SU-DHL-6 (cell line): Measurements from ENCODE around the gene S100B.

Experiments used
- H2AFZ ChIP-seq: fragments of 200-600 bp; sonication (generic); 2 replicates; pipeline ENCODE4 v1.6.1; 2014; ENCODE audit warnings: low read depth, mild to moderate bottlenecking, moderate library complexity, mixed read lengths, antibody characterized with exemption, low read length; ENCODE audit not compliant: severe bottlenecking
- H3F3A ChIP-seq: fragments of 200-600 bp; shearing (Covaris generic); 2 replicates; pipeline ENCODE4 v1.6.0; 2016; ENCODE audit warnings: antibody characterized with exemption, mild to moderate bottlenecking; ENCODE audit not compliant: insufficient read depth
- H3K27ac ChIP-seq: fragments of 200-600 bp; sonication (generic); 2 replicates; pipeline ENCODE4 v1.5.1; 2016; ENCODE audit warnings: low read depth, mild to moderate bottlenecking, low read length, moderate library complexity, mixed read lengths
- H3K27me3 ChIP-seq: fragments of 200-600 bp; sonication (generic), shearing (Covaris generic); 2 replicates; pipeline ENCODE4 v1.6.0; 2014; ENCODE audit warnings: mild to moderate bottlenecking, low read length
- H3K36me3 ChIP-seq: fragments of 200-600 bp; sonication (generic); 2 replicates; pipeline ENCODE4 v1.6.1; 2014; ENCODE audit warnings: mild to moderate bottlenecking, low read length, mixed read lengths
- H3K4me2 ChIP-seq: fragments of 300-600, 200-600 bp; shearing (Covaris generic), sonication (generic); 2 replicates; pipeline ENCODE4 v1.6.0; 2014; ENCODE audit warnings: low read length, low read depth, mild to moderate bottlenecking; ENCODE audit not compliant: poor library complexity, severe bottlenecking
- H3K4me3 ChIP-seq: fragments of 200-600 bp; sonication (generic); 2 replicates; pipeline ENCODE4 v1.5.1; 2014; ENCODE audit warnings: antibody characterized with exemption, low read length, mild to moderate bottlenecking, mixed read lengths; ENCODE audit not compliant: insufficient read depth, poor library complexity, severe bottlenecking
- H3K79me2 ChIP-seq: fragments of 200-600 bp; sonication (generic); 2 replicates; pipeline ENCODE4 v1.6.1; 2014; ENCODE audit warnings: mild to moderate bottlenecking, low read length, moderate library complexity; ENCODE audit not compliant: insufficient read depth
- H3K9ac ChIP-seq: fragments of 200-600 bp; sonication (generic); 2 replicates; pipeline ENCODE4 v1.7.0; 2014; ENCODE audit warnings: mild to moderate bottlenecking, low read length
- H3K9me2 ChIP-seq: fragments of 200-600 bp; sonication (generic); replicated peaks from 2 replicates; pipeline ENCODE4 v1.6.1; 2014; ENCODE audit warnings: low read length; ENCODE audit not compliant: insufficient read depth
- H3K9me3 ChIP-seq: fragments of 200-600 bp; sonication (generic); 2 replicates; pipeline ENCODE4 v1.6.1; 2014; ENCODE audit warnings: low read length, mixed read lengths; ENCODE audit not compliant: insufficient read depth
- H4K20me1 ChIP-seq: fragments of 200-600 bp; sonication (generic); 2 replicates; pipeline ENCODE4 v1.6.1; 2014; ENCODE audit warnings: low read depth, mild to moderate bottlenecking, antibody characterized with exemption, low read length, moderate library complexity, mixed read lengths
- EZH2phosphoT487 ChIP-seq: fragments of 200-600 bp; sonication (generic), shearing (Covaris generic); conservative IDR thresholded peaks from 2 replicates; pipeline ENCODE4 v1.6.1; 2018; ENCODE audit warnings: mild to moderate bottlenecking, antibody characterized with exemption, low read length, moderate library complexity, mixed read lengths
- TF ChIP-seq, protein P1 (sequence below): fragments of 200-600 bp; sonication (generic); IDR thresholded peaks from one replicate; pipeline ENCODE4 v1.5.1; 2017; ENCODE audit warnings: antibody characterized with exemption, mild to moderate bottlenecking, low read length, moderate library complexity; ENCODE audit not compliant: insufficient read depth, poor library complexity, severe bottlenecking

S100B gene

DNA sequence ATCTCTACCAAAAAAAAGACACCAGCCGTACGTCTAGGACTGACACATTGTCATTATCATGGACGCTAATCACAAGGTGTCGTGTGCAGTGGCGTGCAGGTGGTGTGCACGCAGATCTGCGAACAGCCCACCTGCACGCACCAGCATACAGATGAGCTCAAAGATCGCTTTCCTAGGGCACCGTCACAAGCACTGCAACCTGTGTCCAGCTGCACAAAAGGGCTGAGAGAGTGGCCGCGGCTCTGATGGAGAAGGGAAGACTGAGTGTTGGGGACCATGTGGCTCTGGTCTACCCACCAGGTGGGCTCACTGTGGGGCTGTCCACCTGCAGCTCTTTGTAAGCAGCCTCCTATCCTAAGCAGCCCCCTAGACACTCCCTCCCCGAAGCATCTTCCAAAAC, 50.9 kb downstream of the S100B start:
- Histone ChIP-seq H3K4me2 (no peak overlapping the region), H3K9me3 (no peaks in the 10 kb centered on the region), H3K9me2 (no peaks in the 10 kb centered on the region), H3F3A (0 out of 2 replicates have a peak, but pooled peaks cover 4% of the 10 kb centered on the region), H3K4me3 (no peak overlapping the region), H3K36me3 (no peaks in the 10 kb centered on the region), H4K20me1 (no peaks in the 10 kb centered on the region), H2AFZ (no peak overlapping the region), H3K9ac (no peak overlapping the region), H3K27ac (no peak overlapping the region), H3K27me3 (no peaks in the 10 kb centered on the region), H3K79me2 (no peaks in the 10 kb centered on the region)
- no peak for TF ChIP-seq EZH2phosphoT487
- TF ChIP-seq, protein P1, sequence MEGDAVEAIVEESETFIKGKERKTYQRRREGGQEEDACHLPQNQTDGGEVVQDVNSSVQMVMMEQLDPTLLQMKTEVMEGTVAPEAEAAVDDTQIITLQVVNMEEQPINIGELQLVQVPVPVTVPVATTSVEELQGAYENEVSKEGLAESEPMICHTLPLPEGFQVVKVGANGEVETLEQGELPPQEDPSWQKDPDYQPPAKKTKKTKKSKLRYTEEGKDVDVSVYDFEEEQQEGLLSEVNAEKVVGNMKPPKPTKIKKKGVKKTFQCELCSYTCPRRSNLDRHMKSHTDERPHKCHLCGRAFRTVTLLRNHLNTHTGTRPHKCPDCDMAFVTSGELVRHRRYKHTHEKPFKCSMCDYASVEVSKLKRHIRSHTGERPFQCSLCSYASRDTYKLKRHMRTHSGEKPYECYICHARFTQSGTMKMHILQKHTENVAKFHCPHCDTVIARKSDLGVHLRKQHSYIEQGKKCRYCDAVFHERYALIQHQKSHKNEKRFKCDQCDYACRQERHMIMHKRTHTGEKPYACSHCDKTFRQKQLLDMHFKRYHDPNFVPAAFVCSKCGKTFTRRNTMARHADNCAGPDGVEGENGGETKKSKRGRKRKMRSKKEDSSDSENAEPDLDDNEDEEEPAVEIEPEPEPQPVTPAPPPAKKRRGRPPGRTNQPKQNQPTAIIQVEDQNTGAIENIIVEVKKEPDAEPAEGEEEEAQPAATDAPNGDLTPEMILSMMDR: no peak

DNA sequence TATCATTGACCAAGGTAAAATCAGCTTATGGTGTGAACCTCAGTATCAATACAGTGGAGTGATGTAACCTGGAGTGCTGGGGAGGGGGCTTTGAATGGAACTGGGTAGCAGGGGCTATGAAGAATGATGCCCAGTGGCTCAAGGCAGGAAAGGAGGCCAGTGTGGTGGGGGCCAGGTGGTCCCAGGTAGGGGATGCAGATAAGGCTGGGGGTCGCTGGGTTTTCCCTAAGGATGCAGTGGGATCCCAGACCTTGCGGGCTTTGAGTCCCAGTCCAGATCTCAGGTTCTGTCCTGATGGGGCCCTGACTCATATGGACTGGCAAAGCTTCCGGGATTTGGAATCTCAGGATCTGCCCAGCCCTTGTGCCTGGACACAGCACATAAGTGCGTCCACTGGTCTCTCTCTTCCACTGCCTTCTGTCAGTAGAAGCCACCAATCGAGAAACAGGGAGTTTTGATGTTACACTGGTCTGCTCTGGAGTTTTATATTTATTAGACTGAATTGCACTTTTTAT, 52.0 kb downstream of the S100B start:
- Histone ChIP-seq H3K4me3 (no peak overlapping the region), H3K9me2 (no peaks in the 10 kb centered on the region), H4K20me1 (no peaks in the 10 kb centered on the region), H3K27ac (no peak overlapping the region), H3K36me3 (no peaks in the 10 kb centered on the region), H3K4me2 (no peak overlapping the region), H3K9me3 (no peaks in the 10 kb centered on the region), H3K27me3 (no peaks in the 10 kb centered on the region), H2AFZ (no peak overlapping the region), H3F3A (0 out of 2 replicates have a peak, but pooled peaks cover 4% of the 10 kb centered on the region), H3K9ac (no peak overlapping the region), H3K79me2 (no peaks in the 10 kb centered on the region)
- TF ChIP-seq, protein P1: no peak
- TF ChIP-seq EZH2phosphoT487: no peak

DNA sequence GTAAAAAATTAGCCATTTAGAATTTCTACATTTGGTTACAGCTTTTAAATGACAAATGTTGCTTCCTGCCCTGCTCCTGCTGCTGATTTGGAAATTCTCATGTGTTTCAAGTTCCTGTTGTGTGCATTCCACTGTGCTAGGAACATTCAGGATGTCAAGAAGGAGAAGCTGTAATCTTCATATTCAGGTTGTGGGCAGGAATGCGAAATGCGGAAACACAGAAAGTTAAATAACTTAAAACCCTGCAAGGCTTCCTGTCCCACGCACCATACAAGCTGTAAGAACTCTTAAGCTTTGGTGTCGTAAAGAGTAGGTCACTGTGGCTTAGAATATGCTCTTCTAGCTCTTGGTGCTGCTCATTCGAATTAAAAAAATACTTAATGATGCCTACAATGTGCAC, 52.6 kb downstream of the S100B start:
- no peaks in the 10 kb centered on the region for H3K27me3 ChIP-seq
- H3K4me2 ChIP-seq: no peak overlapping the region
- TF ChIP-seq, protein P1: no peak
- TF ChIP-seq EZH2phosphoT487: no peak
- H2AFZ ChIP-seq: no peak overlapping the region
- H3K27ac ChIP-seq: no peak overlapping the region
- no peaks in the 10 kb centered on the region for H3K79me2 ChIP-seq
- no peak overlapping the region for H3K9ac ChIP-seq
- H3K9me2 ChIP-seq: no peaks in the 10 kb centered on the region
- no peaks in the 10 kb centered on the region for H4K20me1 ChIP-seq
- H3K4me3 ChIP-seq: no peak overlapping the region
- H3K9me3 ChIP-seq: no peaks in the 10 kb centered on the region
- H3K36me3 ChIP-seq: no peaks in the 10 kb centered on the region
- 0 out of 2 replicates have a peak, but pooled peaks cover 4% of the 10 kb centered on the region for H3F3A ChIP-seq
